Astrocyte of the hippocampus (primary cell): ENCODE data around the gene SNURF.
"Not testable (repeated sequence)": the region's sequence is repeated elsewhere in the genome, so short reads cannot be mapped to it uniquely, and the experiment has no call there.

Experiments used
- DNase-seq: peaks from one replicate; pipeline ENCODE4 v3.0.0; 2011; ENCODE audit warnings: low read depth, low spot score

The SNURF gene

GRCh38 chr15:24971052-24971451 is 16.3 kb downstream of the SNURF start:
- DNase-seq: no peak

GRCh38 chr15:24971772-24972171 is 17.0 kb downstream of the SNURF start:
- DNase-seq: no peak

- DNase-seq: not testable (repeated sequence)
These were observed 17.9 kb downstream of the SNURF start for GRCh38 chr15:24972707-24973106.

GRCh38 chr15:24976932-24977331 is 22.1 kb downstream of the SNURF start:
- DNase-seq: no peak

- DNase-seq: no peak
These were observed 22.9 kb downstream of the SNURF start for GRCh38 chr15:24977686-24978085.

GRCh38 chr15:24985224-24985623 is 30.4 kb downstream of the SNURF start:
- DNase-seq: no peak

GRCh38 chr15:24986653-24987052 is 31.9 kb downstream of the SNURF start:
- DNase-seq: no peak
